ENCODE measurements around the gene PRPF6. TPM values are rescaled to one million over a fixed set of nuclear protein-coding genes. Genes with fewer than 3 reads are reported as not detected.

PRPF6 gene
- total and polyA plus RNA-seq, 2 of the 13 experiments (the other 11 are each of a cell fraction or from before 2014, with no cell fraction given), result 63.7 to 101 TPM

DNA sequence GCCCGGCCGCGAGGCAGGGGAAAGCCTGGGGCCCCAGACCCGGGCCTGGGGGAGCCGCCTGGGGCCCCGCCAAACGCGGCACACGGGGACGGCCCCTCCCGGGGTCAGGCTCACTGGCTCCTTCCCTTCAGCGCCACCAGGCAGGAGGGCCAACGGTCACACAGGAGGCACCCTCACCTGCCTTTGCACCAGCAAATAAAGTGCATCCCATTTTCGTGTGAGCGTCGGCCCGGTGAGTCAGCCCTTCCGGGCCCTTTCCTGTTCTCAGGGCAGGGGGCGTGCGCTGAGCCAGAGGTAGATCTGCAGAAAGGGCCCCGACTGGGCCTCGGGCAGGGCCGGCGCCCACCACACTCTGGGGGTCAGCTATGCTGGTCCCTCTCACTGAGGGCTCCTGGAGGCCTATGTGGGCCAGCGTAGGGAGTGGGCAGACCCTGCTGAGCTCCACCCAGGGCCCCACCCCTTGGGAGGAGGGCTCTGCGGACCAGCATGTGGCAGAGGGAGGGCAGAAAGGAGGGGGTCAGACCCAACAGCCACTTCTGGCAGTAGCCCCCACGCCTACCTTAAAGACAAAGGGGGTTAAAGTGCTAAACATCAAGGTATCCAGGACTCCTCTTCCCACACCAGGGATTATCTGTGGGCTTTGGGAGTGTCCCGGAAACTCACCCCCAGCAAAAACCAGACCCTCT, 23.8 kb upstream of the PRPF6 start:
- H2AFZ ChIP-seq (ENCODE audit: low read length), result peak overlapping the region; percentile 35
- CTCF ChIA-PET (ENCODE audit: low intra/inter-chr PET ratio, low total read pairs), result no interaction called here
- no TSS peak for BruUV-seq (replicated peaks)
- TF ChIP-seq, protein P1, sequence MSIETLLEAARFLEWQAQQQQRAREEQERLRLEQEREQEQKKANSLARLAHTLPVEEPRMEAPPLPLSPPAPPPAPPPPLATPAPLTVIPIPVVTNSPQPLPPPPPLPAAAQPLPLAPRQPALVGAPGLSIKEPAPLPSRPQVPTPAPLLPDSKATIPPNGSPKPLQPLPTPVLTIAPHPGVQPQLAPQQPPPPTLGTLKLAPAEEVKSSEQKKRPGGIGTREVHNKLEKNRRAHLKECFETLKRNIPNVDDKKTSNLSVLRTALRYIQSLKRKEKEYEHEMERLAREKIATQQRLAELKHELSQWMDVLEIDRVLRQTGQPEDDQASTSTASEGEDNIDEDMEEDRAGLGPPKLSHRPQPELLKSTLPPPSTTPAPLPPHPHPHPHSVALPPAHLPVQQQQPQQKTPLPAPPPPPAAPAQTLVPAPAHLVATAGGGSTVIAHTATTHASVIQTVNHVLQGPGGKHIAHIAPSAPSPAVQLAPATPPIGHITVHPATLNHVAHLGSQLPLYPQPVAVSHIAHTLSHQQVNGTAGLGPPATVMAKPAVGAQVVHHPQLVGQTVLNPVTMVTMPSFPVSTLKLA (IDR thresholded peaks at IDR 0.05), result no peak
- TF ChIP-seq HMG20A (CRISPR knock-in tag; IDR thresholded peaks at IDR 0.05; ENCODE audit: borderline replicate concordance) (0 out of 2 replicates have a peak, but pooled peaks have one; percentile 29), MBD4 (IDR thresholded peaks at IDR 0.05; ENCODE audit: borderline replicate concordance, low read length) (no peak), KDM3A (CRISPR knock-in tag; IDR thresholded peaks at IDR 0.05; ENCODE audit: low read depth) (peak; percentile 35; the same call in 1 of the 2 replicates), FOSL2 (CRISPR knock-in tag; IDR thresholded peaks at IDR 0.05) (peak; percentile 85), SP5 (CRISPR knock-in tag; IDR thresholded peaks at IDR 0.05; ENCODE audit: borderline replicate concordance, low read depth) (peak; percentile 60; the same call in 1 of the 2 replicates), CAMTA2 (CRISPR knock-in tag; IDR thresholded peaks at IDR 0.05; ENCODE audit: borderline replicate concordance) (no peak), NRL (CRISPR knock-in tag; IDR thresholded peaks at IDR 0.05; ENCODE audit: borderline replicate concordance) (peak; percentile 88)
- TF ChIP-seq, protein P2, sequence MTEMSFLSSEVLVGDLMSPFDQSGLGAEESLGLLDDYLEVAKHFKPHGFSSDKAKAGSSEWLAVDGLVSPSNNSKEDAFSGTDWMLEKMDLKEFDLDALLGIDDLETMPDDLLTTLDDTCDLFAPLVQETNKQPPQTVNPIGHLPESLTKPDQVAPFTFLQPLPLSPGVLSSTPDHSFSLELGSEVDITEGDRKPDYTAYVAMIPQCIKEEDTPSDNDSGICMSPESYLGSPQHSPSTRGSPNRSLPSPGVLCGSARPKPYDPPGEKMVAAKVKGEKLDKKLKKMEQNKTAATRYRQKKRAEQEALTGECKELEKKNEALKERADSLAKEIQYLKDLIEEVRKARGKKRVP (CRISPR knock-in tag; IDR thresholded peaks at IDR 0.05), result peak in 1 of 2 experiments; percentile 39; a peak in 1 of 4 replicates
- TF ChIP-seq, protein P3, sequence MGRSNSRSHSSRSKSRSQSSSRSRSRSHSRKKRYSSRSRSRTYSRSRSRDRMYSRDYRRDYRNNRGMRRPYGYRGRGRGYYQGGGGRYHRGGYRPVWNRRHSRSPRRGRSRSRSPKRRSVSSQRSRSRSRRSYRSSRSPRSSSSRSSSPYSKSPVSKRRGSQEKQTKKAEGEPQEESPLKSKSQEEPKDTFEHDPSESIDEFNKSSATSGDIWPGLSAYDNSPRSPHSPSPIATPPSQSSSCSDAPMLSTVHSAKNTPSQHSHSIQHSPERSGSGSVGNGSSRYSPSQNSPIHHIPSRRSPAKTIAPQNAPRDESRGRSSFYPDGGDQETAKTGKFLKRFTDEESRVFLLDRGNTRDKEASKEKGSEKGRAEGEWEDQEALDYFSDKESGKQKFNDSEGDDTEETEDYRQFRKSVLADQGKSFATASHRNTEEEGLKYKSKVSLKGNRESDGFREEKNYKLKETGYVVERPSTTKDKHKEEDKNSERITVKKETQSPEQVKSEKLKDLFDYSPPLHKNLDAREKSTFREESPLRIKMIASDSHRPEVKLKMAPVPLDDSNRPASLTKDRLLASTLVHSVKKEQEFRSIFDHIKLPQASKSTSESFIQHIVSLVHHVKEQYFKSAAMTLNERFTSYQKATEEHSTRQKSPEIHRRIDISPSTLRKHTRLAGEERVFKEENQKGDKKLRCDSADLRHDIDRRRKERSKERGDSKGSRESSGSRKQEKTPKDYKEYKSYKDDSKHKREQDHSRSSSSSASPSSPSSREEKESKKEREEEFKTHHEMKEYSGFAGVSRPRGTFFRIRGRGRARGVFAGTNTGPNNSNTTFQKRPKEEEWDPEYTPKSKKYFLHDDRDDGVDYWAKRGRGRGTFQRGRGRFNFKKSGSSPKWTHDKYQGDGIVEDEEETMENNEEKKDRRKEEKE (IDR thresholded peaks at IDR 0.05), result no peak
- TF ChIP-seq, protein P4, sequence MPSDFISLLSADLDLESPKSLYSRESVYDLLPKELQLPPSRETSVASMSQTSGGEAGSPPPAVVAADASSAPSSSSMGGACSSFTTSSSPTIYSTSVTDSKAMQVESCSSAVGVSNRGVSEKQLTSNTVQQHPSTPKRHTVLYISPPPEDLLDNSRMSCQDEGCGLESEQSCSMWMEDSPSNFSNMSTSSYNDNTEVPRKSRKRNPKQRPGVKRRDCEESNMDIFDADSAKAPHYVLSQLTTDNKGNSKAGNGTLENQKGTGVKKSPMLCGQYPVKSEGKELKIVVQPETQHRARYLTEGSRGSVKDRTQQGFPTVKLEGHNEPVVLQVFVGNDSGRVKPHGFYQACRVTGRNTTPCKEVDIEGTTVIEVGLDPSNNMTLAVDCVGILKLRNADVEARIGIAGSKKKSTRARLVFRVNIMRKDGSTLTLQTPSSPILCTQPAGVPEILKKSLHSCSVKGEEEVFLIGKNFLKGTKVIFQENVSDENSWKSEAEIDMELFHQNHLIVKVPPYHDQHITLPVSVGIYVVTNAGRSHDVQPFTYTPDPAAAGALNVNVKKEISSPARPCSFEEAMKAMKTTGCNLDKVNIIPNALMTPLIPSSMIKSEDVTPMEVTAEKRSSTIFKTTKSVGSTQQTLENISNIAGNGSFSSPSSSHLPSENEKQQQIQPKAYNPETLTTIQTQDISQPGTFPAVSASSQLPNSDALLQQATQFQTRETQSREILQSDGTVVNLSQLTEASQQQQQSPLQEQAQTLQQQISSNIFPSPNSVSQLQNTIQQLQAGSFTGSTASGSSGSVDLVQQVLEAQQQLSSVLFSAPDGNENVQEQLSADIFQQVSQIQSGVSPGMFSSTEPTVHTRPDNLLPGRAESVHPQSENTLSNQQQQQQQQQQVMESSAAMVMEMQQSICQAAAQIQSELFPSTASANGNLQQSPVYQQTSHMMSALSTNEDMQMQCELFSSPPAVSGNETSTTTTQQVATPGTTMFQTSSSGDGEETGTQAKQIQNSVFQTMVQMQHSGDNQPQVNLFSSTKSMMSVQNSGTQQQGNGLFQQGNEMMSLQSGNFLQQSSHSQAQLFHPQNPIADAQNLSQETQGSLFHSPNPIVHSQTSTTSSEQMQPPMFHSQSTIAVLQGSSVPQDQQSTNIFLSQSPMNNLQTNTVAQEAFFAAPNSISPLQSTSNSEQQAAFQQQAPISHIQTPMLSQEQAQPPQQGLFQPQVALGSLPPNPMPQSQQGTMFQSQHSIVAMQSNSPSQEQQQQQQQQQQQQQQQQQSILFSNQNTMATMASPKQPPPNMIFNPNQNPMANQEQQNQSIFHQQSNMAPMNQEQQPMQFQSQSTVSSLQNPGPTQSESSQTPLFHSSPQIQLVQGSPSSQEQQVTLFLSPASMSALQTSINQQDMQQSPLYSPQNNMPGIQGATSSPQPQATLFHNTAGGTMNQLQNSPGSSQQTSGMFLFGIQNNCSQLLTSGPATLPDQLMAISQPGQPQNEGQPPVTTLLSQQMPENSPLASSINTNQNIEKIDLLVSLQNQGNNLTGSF (CRISPR knock-in tag; IDR thresholded peaks at IDR 0.05), result 0 out of 2 replicates have a peak, but pooled peaks have one; percentile 20

More for the DNA sequence above, 23.8 kb upstream of the PRPF6 start:
- DNase-seq (ENCODE audit: low spot score) (peak; percentile 85), ATAC-seq (peak; percentile 65), FAIRE-seq (peak; percentile 72)
- 4% methylated on average over 28 of the region's 28 CpGs for WGBS (ENCODE audit: low lambda C conversion rate)
- intact Hi-C loops (cut with micrococcal nuclease; ENCODE audit: unreplicated experiment), result loop anchor here (1.0 kb wide), 1 partner anchor 13 kb away; no protein-coding TSS in a partner anchor
- in situ Hi-C loops (cut with HindIII; ENCODE audit: extremely low pct_ligation_motif_present, low pct_unique_long_range_greater_than_20kb), result no loop called here
- peak overlapping the region; percentile 61 to 100 (median 80) for H3K4me3 ChIP-seq (replicated peaks in 1 of 3; ENCODE audit: insufficient read depth in 1 of 3, low read depth in 2 of 3, low read length in 3 of 3)
- peaks cover 21 to 31% of the 10 kb centered on the region in 2 experiments; a peak in 4 of 5 replicates for H3K36me3 ChIP-seq (replicated peaks in 1 of 2; ENCODE audit: control insufficient read depth in 1 of 2, insufficient read depth in 2 of 2, low read length in 2 of 2)
- peak overlapping the region; percentile 83 for H3K27ac ChIP-seq (ENCODE audit: extremely low read length, insufficient read depth, low read length)
- POLR2A ChIA-PET, result interaction anchor here (0.6 to 4.0 kb wide), 24 partner anchors 11 to 419 kb away, joined by 3 to 78 read pairs (median 8); partner anchors contain the start of genes ARFRP1, GMEB2, HELZ2 and LKAAEAR1
- H3K9me3 ChIP-seq (ENCODE audit: low read length), result no peaks in the 10 kb centered on the region
- H3K9ac ChIP-seq (ENCODE audit: insufficient read depth, low read depth, low read length), result peak overlapping the region; percentile 83
- no peaks in the 10 kb centered on the region for H3K27me3 ChIP-seq (ENCODE audit: control insufficient read depth in 1 of 2, insufficient read depth in 2 of 2, low read length in 2 of 2)
- H3K4me2 ChIP-seq (ENCODE audit: low read depth, low read length), result peak overlapping the region; percentile 95
- H3K4me1 ChIP-seq (ENCODE audit: insufficient read depth, low read length), result peaks cover 55% of the 10 kb centered on the region
- peaks cover 34% of the 10 kb centered on the region for H3K79me2 ChIP-seq (ENCODE audit: insufficient read depth, low read length)
- H4K20me1 ChIP-seq (ENCODE audit: insufficient read depth, low read length), result peaks cover 28% of the 10 kb centered on the region

All from HepG2 (cell line).